ENCODE measurements around the gene ARAP1. TPM values are rescaled to one million over a fixed set of nuclear protein-coding genes. Genes with fewer than 3 reads are reported as not detected.

The ARAP1 gene
- total RNA-seq, 1 experiment from 2014 or later: 67.3 TPM

DNA sequence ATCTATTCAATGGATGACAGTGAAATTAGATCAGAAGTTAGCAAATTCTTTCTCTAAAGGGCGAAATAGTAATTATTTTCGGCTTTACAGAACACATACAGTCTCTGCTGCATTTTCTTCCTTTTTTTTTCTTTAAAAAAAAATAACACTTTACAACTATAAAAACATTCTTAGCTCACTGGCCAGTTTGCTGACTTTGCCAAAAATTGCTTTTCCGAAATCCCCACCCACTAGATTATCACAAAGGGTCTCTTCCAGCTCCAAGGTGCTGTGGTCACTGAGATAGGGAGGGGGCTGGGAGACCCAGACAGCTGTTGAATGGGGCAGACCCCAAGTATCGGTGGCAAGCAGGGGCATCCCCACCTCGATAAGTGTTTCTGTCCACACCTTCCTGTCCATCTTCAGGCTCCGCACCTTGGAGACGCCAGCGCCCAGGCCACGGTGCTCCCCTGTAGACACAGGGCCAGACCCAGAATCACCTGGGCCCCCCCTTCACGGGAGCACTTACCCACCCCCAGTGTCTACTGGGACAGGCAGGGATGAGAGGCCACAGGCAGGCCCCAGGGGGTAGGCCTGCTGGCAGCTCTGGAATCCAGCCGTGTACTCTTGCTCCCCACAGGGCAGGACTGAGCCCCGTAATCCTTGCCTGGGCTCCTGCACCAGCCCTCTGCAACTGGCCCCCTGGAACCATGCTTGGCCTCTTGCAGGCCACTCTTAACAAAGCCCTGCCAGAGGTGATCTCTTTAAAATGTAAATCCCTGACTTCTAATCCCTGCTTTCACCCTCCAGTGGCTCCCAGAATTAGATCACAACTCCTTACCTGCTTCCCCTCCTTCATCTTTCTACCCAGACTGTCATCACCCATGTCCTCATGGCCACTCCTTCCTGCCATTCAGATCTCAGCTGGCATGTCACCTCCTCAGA lies 46.5 kb downstream of the ARAP1 start:
- DNase-seq (ENCODE audit: low read depth): no peak

DNA sequence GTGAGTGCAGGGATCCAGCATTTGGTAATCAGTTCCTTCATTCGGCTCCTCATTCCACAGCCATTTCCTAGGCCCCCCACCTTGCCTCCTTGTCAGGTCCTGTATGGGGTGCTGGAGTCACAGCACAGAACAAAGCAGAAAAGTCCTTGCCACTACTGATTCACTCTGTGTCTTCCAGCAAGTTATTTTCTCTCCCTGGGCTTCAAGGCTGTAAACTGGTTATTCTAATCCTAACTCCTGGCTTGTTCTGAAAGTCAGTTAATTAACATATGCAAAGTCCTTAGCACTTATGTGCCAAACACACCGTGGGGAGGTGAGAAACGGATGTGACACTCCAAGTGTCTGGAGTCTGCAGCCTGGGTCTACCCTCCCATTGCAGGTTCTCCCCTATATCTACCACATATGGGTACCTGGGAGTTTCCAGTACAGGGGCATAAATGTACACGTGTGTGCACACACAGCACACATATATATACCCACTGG lies 47.4 kb downstream of the ARAP1 start:
- no peak for DNase-seq (ENCODE audit: low read depth)

DNA sequence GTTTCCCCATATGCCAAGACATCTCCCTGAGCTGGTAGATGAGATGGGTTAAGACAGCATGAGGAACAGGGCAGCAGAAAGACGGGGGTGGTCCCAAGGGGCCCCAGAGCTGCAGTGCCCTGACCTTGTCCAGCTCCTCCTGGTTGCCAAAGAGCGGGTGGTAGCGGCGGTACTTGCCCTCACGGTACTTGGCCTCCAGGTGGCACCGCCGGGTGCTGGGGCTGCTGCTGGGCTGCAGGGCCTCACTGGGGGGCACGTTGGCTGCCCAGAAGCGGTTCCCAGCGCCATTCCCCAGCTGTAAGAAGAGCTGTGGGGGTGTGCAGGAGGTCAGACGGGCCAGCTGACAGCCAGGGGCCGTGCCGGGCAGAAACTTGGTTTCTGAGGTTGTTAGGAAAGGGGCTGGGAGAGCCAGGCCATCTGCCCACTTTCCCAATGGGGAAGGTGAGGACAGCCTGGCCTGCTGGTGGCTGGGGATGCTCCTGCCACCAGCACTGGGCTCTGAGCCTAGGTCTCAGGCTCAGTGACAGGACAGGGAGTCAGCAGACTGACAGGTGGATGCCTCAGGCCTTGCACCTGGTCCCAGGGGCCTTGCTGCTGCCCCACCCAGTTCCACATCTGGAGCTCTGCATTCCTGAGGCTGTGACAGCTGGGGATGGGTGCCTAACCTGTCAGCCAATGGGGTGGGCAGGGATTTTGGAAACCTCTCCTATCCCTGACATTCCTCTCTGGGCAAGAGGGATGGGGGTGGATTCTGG lies 48.0 kb downstream of the ARAP1 start:
- no peak for DNase-seq (ENCODE audit: low read depth)

- DNase-seq (ENCODE audit: low read depth): no peak
These were observed 48.8 kb downstream of the ARAP1 start for GRCh38 chr11:72703267-72704008.

DNA sequence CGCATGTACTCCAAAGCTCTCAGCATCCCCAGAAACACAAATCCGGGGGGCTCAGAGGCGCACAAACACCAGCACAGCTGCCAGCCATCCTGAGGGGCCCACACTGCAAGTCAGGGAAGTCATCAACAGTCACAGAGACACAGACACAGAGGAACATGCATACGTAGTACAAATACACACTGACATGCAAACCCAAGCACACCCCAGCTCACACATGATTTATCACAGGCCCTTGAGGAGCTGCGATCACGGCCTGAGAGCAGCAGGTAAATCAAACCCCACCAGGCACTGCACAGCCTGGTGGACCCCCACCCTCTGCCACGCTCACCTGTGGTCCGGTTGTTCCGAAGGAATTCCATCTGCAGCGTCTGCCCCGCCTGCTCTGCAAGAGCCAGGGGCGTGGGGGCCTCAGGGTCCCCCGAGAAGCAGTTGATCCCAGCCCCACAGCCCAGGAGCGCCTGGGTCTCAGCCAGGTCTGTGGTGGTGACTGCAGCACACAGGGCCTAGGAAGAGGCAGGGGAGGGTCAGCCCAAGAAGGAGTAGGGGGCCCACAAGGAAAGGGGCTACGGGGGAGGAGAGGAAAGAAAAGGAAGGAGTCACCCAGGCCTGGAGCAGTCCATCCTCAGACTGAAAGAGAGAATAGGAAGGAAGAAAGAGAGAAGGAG lies 49.5 kb downstream of the ARAP1 start:
- DNase-seq (ENCODE audit: low read depth): no peak

DNA sequence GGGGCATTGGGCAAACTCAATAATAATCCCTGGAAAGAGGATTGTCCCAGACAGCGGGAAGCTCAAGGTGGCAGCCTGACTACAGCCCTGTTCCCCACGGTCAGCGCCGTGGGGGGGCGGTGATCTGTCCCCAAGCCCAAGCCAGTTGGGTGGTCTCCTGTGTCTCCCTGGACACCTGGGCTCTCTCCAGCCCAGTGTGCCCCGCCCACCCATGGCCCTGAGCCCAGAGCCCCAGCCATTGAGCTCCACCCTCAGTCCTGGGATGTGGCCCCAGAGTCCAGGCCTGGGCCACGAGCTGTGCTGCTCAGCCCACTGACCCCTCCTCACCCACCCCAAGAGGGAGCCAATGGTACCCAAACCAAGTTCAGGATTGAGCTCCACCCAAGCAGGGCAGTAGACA lies 50.1 kb downstream of the ARAP1 start:
- DNase-seq (ENCODE audit: low read depth): no peak

GRCh38 chr11:72701466-72701865 lies 50.7 kb downstream of the ARAP1 start:
- DNase-seq (ENCODE audit: low read depth): no peak

DNA sequence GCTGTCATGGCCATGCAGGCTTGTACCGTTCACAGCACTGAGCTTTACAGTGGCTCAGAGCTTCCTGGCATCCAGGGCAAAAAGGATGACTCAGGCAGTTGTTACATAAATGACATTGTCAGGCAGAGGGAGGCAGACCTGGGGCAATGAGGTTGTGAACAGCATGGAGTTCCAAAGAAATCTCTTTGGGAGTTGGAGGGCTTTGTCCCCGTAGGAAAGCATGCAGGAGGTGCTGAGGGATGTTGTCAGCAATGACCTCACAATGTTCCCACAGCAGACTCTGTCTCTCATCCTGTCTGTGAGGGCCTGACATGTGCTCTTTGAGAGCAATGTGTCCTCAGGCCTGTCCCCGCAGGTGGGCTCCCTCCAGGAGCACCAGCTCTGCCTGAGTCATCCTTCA lies 52.1 kb downstream of the ARAP1 start:
- DNase-seq (ENCODE audit: low read depth): peak; percentile 64

DNA sequence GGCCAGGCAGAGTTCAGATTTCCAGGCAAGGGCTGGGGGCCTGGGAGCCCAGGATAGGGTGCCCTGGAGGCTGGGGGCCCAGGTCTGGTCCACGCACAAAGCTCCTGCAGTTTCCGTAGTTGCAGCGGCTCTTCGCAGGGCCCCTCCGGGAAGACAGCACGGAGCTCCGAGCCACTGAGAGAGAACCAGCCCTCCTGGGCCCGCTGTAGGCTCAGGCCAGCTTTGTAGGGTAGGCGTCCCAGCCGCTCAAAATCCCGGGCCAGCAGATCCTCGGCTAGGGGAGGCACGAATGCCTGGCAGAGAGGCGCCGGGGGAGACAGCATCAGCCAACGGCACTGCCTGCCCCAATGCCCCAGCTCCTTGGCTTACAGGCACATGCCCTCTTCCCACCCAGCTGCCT lies 54.4 kb downstream of the ARAP1 start:
- DNase-seq (ENCODE audit: low read depth): no peak

- no peak for DNase-seq (ENCODE audit: low read depth)
These were observed 55.1 kb downstream of the ARAP1 start for GRCh38 chr11:72696866-72697700.

DNA sequence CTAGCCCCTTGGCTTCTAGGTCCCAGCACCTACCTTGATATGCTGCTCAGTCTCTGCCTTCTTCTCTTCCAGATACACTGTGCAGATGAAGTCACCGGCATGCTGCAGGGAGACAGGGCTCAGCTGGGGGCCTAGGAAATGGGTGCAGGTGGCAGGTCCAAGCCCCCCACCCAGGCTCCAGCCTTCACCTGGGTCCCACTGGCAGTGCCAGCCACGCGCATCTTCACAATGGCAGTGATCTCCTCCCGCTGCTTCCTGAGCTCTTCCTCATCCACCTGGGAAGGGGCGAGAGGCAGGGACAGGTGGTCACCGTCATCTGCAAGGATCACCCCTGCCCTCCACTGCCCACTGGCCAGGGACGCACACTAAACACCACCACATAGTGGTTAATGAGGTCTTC lies 56.9 kb downstream of the ARAP1 start:
- no peak for DNase-seq (ENCODE audit: low read depth)

DNA sequence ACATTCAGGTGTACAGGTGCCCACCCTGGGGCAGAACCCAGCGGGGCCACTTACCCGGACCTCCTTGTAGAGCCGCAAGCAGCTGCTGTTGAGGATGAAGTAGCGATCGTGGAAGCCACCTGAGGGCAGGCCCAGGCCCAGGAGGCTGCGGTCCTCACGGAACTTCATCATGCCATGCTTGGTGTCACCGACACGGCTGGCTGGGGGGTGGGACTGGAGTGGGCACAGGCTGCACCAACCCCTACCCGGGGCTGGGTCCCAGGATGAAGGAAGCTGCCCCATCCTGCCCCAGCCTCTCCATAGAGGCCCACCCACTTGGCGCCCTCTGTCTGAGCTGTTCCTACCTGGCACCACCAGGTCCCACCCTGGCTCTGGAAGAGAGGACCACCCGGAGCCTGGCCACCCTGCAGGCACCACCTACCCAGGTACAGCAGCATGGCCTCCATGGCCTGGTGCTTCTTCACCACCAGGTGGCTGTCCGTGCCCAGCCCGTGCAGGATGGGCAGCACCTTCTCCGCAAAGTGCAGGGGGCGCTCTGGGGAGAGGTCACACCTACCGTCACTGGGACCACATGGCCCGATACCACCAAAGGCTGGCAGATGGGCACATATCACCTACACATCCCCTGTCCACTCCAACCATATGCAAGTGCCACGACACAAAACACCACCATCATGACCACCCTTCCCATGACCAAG lies 58.8 kb downstream of the ARAP1 start:
- no peak for DNase-seq (ENCODE audit: low read depth)

DNA sequence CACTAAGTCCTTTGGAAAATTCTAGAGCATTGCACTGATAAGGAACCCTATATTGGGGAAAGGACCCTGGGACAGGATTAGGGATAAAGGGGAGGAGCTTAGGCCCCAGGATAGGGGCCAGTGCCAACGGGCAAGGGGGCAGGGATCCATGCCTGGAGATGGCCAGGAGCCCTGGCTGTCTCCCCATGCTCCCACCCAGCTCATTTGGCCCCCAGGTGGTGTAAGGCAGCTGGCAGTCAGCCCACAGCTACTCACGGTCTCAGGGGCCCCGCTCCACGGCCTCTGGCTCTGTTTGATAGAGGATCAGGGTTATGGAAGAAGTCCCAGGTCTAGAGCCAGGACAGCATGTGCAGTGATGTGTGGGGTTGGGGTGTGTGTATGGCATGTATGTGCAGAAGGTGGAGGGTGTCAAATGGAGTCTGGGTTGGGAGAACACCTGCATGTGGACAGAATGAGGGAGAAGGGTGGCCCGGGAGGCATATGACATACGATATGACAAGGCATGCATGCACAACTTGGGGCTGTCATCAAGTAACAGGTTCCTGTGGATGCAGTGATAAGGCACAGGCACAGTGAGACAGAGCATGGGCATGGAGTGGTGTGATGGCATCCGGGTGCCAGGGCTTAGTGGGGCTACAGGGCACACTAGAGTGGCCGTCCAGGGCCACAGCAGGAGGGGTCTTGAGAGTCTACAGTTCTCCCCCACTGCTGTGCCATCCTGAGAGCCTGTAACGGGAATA lies 59.5 kb downstream of the ARAP1 start:
- DNase-seq (ENCODE audit: low read depth): no peak

GRCh38 chr11:72690166-72690565 lies 62.0 kb downstream of the ARAP1 start:
- no peak for DNase-seq (ENCODE audit: low read depth)

DNA sequence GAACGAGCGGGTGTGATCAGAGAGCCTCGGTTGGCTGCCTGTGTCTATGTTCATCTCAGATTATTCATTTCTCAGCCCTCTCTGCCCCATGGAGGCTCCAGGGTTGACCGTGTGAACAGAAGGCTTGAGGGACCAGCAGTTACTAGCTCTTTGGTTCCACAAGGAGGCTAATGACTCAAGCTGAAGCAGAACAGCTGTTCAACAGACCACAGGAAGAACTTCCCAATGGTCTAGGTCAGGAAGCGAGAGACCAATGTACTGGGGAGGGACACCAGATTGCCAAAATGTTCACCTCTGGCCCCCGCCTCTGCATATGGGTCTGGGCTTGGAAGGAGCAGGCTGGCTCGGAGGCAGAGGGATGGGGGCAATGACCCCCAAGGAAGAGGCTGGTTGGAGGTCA lies 63.3 kb downstream of the ARAP1 start:
- no peak for DNase-seq (ENCODE audit: low read depth)

DNA sequence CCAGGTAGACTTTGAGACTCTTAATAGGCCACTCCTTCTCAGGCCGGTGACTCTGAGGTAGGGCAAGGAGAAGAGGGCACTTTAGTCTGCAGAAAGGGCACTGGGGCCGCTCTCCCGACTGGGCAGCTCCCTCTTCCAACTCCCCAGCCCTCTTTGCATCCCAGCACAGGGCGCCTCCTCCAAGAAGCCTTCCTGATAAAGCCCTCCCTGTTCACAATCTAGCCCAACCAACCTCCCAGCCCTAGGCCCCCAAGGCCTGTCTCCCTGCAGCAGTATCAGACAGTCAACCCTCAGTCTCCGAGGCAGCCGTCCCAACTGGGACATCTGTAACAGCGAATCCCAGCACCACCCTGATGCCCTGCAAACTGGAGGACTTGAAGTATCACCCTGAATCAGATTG lies 63.7 kb downstream of the ARAP1 start:
- DNase-seq (ENCODE audit: low read depth): no peak

DNA sequence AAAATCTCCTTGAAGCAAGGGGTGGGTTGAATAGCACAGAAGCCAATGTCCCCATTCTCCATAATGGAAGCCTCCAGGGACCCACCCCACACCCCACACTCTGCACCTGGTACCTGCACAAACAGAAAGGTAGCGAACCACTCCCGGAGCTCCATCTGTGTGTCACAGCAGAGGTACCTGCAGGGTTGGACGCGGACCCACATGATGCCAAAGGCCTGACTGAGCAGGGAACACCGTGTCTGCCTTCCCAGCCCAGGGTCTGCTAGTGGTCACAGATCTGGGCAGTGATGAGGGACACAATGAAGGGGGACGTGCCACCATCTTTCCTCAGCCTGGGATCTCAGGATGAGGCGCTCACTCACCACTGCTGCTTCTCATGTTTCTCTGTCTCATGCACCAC lies 64.9 kb downstream of the ARAP1 start:
- DNase-seq (ENCODE audit: low read depth): no peak

- no peak for DNase-seq (ENCODE audit: low read depth)
These were observed 65.5 kb downstream of the ARAP1 start for GRCh38 chr11:72686639-72687220.
